Fibroblast of skin of right quadriceps (primary cell): ENCODE results near the gene MCM10.
A peak's percentile ranks its signal among the peaks of the same experiment; 100 is the strongest.

ENCODE experiments used
- DNase-seq: peaks from one replicate; pipeline ENCODE4 v3.0.0-alpha.2; 2013

MCM10 gene

GRCh38 chr10:13167568-13167967 is 6.2 kb downstream of the MCM10 start:
- no peak for DNase-seq

GRCh38 chr10:13168781-13169180 is 7.4 kb downstream of the MCM10 start:
- DNase-seq: no peak

DNA sequence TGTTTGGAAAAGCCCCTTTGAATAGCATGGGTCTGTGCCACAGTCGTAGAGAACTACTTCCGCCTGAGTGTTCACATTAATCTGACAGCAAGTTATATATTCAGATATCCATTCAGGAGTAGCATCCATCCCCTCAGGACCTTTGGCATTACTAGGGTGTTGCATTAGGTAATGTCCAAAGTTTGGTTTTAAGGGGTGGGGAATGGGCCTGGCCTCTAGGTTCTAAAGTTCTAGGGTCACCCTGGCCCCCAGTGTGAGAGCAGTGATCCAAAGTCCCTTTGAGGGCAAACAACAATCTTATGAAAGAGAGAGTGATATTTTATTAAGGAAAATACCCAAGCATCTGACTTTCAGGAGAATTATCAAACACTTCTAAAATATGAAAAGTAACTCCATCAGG is 12.3 kb downstream of the MCM10 start:
- DNase-seq: no peak

DNA sequence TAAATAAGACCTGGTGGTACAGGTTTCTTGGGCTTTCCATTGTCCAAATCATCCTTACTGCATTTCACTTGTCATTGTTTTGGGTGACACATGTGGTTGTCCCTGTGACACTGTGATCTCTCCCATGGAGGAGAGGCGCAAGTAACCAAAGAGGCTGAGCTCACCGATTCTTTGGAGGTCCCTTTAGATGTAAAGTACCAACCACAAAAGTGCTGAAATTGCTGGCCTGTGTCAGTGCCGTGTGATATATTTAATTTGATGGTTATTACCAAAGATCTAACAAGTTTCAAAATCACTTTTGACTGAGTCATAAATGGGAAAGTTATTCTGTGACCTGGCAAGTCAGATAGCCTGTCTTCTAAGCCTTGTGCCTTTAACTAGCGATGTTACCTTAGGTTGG is 19.4 kb downstream of the MCM10 start:
- DNase-seq: no peak

DNA sequence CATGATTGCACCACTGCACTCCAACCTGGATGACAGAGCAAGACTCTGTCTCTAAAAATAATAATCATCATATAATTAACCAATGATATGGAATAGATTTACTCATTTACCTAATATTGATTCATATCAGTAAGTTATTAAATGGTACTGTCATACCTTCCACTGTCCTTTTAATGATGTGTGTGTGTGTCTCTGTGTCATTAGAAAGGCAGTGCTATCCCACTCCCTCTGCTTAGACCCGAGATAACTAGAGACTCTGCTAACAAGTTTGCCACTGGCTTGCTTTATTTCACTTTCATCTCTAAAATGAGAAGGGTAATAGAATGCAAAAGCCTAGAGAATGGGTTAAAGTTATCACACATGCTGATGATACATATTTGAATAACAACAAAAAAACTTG is 21.1 kb downstream of the MCM10 start:
- DNase-seq: no peak

DNA sequence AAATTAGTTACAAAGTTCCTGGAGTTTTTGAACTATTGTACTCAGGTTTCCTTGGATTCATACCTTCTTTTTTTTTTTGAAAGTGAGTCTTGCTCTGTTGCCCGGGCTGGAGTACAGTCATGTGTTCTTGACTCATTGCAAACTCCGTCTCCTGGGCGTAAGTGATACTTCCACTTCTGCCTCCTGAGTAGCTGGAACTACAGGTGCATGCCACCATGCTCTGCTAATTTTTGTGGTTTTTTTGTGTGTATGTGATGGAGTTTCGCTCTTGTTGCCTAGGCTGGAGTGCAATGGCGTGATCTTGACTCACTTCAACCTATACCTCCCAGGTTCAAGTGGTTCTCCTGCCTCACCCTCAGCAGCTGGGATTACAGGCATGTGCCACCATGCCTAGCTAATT is 22.3 kb downstream of the MCM10 start:
- DNase-seq: no peak

DNA sequence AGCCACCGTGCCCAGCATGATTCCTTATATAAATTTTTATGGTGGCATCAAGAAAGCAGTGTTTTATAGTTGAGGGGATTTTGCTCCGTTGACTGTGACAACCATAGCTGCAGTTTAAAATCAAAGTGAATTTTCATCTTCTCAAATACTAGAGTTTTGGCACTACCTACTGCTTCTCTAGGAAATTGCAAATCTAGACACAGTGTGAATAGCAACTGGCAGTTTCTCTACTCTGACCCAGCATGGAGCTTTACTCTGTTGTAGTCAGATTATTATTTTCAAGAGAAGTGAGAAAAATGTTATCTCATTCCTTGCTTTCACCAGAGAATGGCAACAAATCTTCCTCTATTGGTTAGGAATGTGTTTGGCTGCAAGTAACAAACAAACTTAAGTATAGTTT is 22.9 kb downstream of the MCM10 start:
- DNase-seq: no peak

- DNase-seq: no peak
Measured at GRCh38 chr10:13184730-13185514, 23.6 kb downstream of the MCM10 start.

- DNase-seq: no peak
Measured at GRCh38 chr10:13187135-13187534, 25.8 kb downstream of the MCM10 start.

GRCh38 chr10:13188593-13188992 is 27.2 kb downstream of the MCM10 start:
- no peak for DNase-seq

DNA sequence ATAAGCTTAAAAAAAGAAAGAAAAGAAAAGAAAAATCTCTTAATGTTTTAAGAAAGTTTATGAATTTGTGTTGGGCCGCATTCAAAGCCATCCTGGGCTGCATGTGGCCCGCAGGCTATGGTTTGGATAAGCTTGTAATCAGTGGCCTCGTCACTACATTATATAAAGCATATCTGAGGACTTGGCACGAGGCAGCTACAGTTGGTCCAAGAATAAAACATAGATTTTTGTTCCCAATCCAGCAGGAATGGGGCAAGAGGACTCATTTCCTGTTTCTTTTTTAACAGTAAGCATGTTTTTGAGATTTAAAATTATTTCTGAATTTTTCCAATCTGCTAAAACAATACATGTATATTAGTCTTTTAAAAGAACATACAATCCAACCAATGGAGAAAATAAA is 28.6 kb downstream of the MCM10 start:
- no peak for DNase-seq

DNA sequence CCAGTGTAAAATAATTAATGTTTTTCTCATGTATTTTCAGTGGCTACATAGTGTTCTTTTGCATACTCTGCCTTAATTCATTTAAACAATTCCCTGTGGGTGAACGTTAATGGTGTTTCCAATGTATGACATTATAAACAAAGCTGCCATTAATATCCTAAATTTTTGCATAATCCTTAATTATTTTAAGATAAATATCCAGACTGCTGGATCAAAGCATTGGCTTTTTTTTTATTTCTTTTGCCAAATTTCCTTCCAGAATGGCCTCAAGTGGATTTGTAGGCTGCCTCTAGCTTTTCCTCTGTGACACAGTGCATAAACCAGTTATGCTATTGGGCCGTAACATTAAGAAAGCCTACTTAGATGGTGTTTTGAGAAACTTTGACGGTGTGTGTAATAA is 29.5 kb downstream of the MCM10 start:
- DNase-seq: no peak

DNA sequence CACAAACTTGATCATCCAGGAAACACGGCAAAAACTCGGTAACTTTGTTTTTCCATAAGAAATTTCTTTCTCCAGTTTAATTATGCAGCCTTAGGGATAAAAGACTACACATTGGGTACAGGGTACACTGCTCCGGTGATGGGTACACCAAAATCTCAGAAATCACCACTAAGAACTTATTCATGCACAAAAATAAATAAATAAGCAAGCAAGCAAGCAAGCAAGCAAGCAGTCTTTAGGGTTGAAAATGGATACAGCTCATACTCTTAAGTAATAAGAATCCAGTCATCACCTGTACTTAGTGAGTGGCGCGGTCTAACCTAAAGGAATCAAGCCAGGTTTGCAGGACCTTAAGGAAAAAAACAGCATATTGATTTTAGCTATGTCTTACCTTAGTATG is 30.0 kb downstream of the MCM10 start:
- DNase-seq: no peak

- DNase-seq: no peak
Measured at GRCh38 chr10:13193637-13194036, 32.3 kb downstream of the MCM10 start.

GRCh38 chr10:13195016-13195415 is 33.7 kb downstream of the MCM10 start:
- no peak for DNase-seq

- peak; percentile 9 for DNase-seq
Measured at GRCh38 chr10:13201132-13201531, 39.8 kb downstream of the MCM10 start.

DNA sequence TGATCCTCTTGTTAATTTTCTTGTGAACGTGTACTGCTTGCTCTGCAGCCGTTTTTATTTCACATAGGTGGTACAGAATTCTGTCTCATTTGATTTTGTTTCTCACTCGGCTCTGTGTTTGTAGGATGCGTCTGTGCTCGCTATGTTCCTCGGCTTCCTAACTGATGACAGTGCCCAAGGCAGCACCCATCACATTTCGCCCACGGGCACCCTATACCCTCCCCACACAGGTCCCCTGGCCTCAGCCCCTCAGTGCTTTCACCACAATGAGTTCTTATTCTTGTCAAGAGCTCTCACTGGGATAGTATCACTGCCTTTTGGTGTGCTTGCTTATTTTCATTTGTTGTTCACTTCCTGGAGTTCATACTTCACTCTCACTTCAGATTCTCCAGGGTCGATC is 44.7 kb downstream of the MCM10 start:
- no peak for DNase-seq

DNA sequence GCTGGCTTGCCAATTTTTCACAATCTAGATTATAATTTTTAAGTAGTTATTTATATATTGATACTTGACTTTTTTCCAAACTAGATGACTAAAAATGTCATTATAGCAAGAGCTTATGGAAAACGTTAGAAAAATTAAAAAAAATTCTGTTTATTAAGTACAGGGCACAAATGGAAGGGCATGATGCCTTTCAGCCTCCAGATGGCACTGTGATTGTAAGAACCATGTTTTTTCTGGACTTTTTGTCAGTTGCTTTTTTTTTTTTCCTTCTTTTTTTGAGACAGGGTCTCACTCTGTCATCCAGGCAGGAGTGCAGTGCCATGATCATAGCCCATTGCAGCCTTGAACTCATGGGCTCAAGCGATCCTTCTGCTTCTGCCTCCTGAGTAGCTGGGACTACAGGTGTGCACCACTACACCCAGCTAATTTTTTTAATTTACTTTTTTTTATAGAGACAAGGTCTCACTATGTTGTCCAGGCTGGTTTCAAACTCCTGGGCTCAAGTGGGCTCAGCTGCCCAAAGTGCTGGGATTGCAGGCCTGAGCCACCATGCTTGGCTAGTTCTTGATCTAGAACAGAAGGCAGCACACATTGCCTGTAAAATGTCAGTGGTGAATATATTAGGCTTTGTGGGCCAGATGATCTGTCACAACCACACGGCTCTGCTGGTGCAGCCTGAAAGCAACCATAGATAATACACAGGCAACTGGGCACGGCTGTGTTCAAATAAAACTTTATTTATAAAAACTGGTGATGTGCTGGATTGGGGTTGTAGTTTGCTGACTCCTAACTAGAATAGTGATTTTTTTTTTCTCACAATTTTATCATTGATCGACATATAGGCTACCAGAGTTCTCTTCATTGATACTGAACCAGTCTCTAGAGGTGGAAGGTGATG is 45.4 kb downstream of the MCM10 start:
- peak; percentile 21 for DNase-seq

- no peak for DNase-seq
Measured at GRCh38 chr10:13213163-13213562, 51.8 kb downstream of the MCM10 start.

DNA sequence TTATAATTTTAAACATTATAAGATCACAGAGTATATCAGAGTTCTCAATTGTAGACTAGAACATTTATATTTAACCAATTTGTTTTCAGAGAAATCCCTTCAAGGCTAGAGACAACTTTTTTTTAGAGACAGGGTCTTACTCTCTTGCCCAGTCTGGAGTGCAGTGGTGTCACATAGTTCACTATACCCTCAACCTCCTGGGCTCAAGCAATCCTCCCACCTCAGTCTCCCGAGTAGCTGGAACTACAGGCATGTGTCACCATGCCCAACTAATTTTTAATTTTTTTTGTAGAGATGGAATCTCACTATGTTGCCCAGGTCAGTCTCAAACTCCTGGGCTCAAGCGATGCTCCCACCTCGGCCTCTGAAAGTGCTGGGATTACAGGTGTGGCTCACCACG is 57.5 kb downstream of the MCM10 start:
- DNase-seq: no peak

DNA sequence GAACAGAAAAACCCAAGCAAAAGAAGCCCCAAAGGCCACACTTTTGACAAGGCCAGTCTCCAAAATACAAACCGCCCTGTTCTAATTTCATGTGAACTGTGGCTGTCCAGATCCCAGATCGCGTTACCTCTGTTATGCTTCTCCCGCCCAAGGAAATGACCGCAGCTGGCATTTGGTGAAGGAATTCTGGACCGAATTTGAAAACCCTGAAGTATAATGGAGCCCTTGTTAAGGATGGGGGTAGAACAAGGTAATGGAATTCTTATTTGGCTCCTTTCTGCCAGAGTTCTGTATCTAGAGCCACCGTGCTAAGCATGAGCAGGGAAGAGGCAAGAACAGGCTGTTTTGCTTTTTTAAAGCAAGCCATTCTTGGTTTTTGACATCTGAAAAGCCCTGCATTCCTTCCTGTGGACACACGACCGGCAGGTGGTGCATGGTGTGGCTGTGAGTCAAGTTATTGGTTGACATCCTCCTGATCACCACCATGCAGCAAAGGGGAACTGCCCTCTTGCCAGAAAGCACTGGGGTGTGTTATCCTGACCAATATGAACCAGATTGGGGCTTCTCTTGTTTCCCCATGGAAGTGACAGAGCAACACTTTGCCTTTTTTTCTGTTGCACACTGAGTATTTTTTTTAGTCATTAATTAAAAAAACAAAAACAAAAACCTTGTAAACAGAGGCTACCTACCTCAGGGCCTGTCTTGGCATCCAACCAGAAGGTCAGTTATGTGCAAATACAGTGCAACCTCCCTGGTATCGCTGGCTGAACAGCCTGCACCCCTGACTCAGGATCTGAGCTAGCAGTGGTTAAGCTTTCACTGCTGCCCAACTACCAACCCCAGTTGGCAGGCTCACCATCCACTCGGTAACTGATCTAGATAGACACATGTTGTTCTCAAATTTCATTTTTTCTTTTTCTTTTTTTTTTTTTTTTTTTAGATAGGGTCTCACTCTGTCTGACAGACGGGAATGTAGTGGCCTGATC is 58.6 kb downstream of the MCM10 start:
- DNase-seq: no peak

- no peak for DNase-seq
Measured at GRCh38 chr10:13221572-13221971, 60.2 kb downstream of the MCM10 start.

- DNase-seq: no peak
Measured at GRCh38 chr10:13222151-13222550, 60.8 kb downstream of the MCM10 start.
